PC-3 (cell line): Measurements from ENCODE around the gene DCDC2B. TPM values are rescaled to one million over a fixed set of nuclear protein-coding genes. Genes with fewer than 3 reads are reported as not detected.
A peak's percentile ranks its signal among the peaks of the same experiment; 100 is the strongest.

Source experiments
- ATAC-seq: fragments of 200-7000 bp; cut with Tn5 transposase; 2 replicates; pipeline ENCODE4 v1.9.1; 2020; ENCODE audit warnings: mild to moderate bottlenecking, moderate library complexity
- BruUV-seq: library from RNA; stranded (reverse); fragments of 400-500 nt; replicated peaks from 2 replicates; lab custom pipeline; 2021; lab: Mats Ljungman, UMichigan
- CTCF ChIA-PET: fragments of 300-600 bp; sonication (Branson Sonifier 250); formaldehyde crosslinking; loops from one replicate; lab custom pipeline; 2022; ENCODE audit warnings: antibody characterized with exemption; lab: Charles Lee
- POLR2A ChIA-PET: fragments of 300-600 bp; sonication (Branson Sonifier 250); formaldehyde crosslinking; loops from one replicate; lab custom pipeline; 2022; ENCODE audit warnings: antibody characterized with exemption; ENCODE audit not compliant: unreplicated experiment; lab: Charles Lee
- DNase-seq: peaks from one replicate; pipeline ENCODE4 v3.0.0-alpha.2; 2015
- H2AFZ ChIP-seq: fragments of 300-600 bp; sonication (generic); 2 replicates; pipeline ENCODE4 v1.6.0; 2016; ENCODE audit warnings: antibody characterized with exemption, low read length
- H3F3A ChIP-seq: fragments of 300-600 bp; sonication (generic); one replicate; pipeline ENCODE4 v1.6.0; 2017; ENCODE audit warnings: antibody characterized with exemption, low read length, control low read depth, mild to moderate bottlenecking; ENCODE audit not compliant: unreplicated experiment
- H3K27ac ChIP-seq: fragments of 300-600 bp; sonication (generic); 2 replicates; pipeline ENCODE4 v1.5.1; 2016; ENCODE audit warnings: mild to moderate bottlenecking, low read length
- H3K27me3 ChIP-seq: fragments of 300-600 bp; sonication (generic); 2 replicates; pipeline ENCODE4 v1.6.1; 2016; ENCODE audit warnings: low read length, mixed read lengths
- H3K36me3 ChIP-seq: fragments of 300-600 bp; sonication (generic); 2 replicates; pipeline ENCODE4 v1.6.1; 2016; ENCODE audit warnings: low read depth, mixed run types, low read length, mixed read lengths
- H3K4me1 ChIP-seq: fragments of 300-600 bp; sonication (generic); 2 replicates; pipeline ENCODE4 v1.5.1; 2016; ENCODE audit warnings: low read length; ENCODE audit not compliant: insufficient read depth
- H3K4me2 ChIP-seq: fragments of 300-600 bp; sonication (generic); 2 replicates; pipeline ENCODE4 v1.6.0; 2016; ENCODE audit warnings: low read length
- H3K4me3 ChIP-seq: fragments of 300-600 bp; sonication (generic); 2 replicates; pipeline ENCODE4 v1.5.1; 2016; ENCODE audit warnings: mild to moderate bottlenecking, low read length, mixed read lengths
- H3K79me2 ChIP-seq: fragments of 300-600 bp; sonication (generic); 2 replicates; pipeline ENCODE4 v1.6.1; 2017; ENCODE audit warnings: low read length, mixed read lengths
- H3K9ac ChIP-seq: fragments of 300-600 bp; sonication (generic); 2 replicates; pipeline ENCODE4 v1.6.0; 2016; ENCODE audit warnings: mild to moderate bottlenecking, low read length
- H3K9me2 ChIP-seq: fragments of 300-600 bp; sonication (generic); replicated peaks from 2 replicates; pipeline ENCODE4 v1.6.1; 2016; ENCODE audit warnings: mixed run types, low read length, mixed read lengths
- H3K9me3 ChIP-seq: fragments of 300-600 bp; sonication (generic); 2 replicates; pipeline ENCODE4 v1.6.1; 2016; ENCODE audit warnings: low read length, mixed read lengths
- H4K20me1 ChIP-seq: fragments of 300-600 bp; sonication (generic); 2 replicates; pipeline ENCODE4 v1.6.1; 2016; ENCODE audit warnings: low read length, mixed read lengths
- CTCF ChIP-seq: fragments of 300-600 bp; sonication (generic); conservative IDR thresholded peaks from 2 replicates; pipeline ENCODE4 v1.5.1; 2017; ENCODE audit warnings: antibody characterized with exemption, low read depth, mild to moderate bottlenecking, low read length
- EZH2 ChIP-seq: fragments of 300-600 bp; sonication (generic); IDR thresholded peaks from one replicate; pipeline ENCODE4 v1.6.1; 2017; ENCODE audit warnings: antibody characterized with exemption, mild to moderate bottlenecking, low read length; ENCODE audit not compliant: unreplicated experiment
- EZH2phosphoT487 ChIP-seq: fragments of 300-600 bp; sonication (generic); IDR thresholded peaks from 2 replicates; pipeline ENCODE4 v1.6.1; 2018; ENCODE audit warnings: mild to moderate bottlenecking, antibody characterized with exemption, low read length, borderline replicate concordance
- intact Hi-C: fragments of 100-400 bp; cut with micrococcal nuclease; formaldehyde crosslinking; loops from 2 replicates; pipeline ENCODE4 v1.9.0; 2023
- total RNA-seq: library from RNA; depleted of rRNA; stranded (reverse); fragments of >200 nt; gene quantifications from 2 replicates; pipeline ENCODE4 v1.2.3, GENCODE V29; 2014

Gene DCDC2B
- total RNA-seq, 1 experiment from 2014 or later, result not detected

GRCh38 chr1:32246888-32247273 lies 38.0 kb downstream of the DCDC2B start, which contains the start of gene FAM167B:
FAM167B (plus strand) TSS chr1:32247222; CDS start chr1:32247422, 200 bp downstream.
- H3K9me2 ChIP-seq, result no peaks in the 10 kb centered on the region
- H4K20me1 ChIP-seq, result no peaks in the 10 kb centered on the region
- TF ChIP-seq EZH2 (no peak), CTCF (no peak), EZH2phosphoT487 (no peak)
- ChIA-PET CTCF (interaction anchor here (0.7 to 1.4 kb wide), 2 partner anchors 47 to 104 kb away, joined by 3 read pairs; partner anchors contain the start of gene CCDC28B), POLR2A (no interaction called here)
- DNase-seq (peak; percentile 56), ATAC-seq (peak; percentile 61)
- no peak within 1 kb of the TSS for H3K9ac ChIP-seq
- intact Hi-C loops, result no loop called here
- no peaks in the 10 kb centered on the region for H3K27me3 ChIP-seq
- H3K27ac ChIP-seq, result no peak within 1 kb of the TSS
- H3K4me3 ChIP-seq, result no peak within 1 kb of the TSS
- BruUV-seq, result no TSS peak
- no peaks in the 10 kb centered on the region for H3K36me3 ChIP-seq
- no peaks in the 10 kb centered on the region for H3K79me2 ChIP-seq
- H3F3A ChIP-seq, result no peaks in the 10 kb centered on the region
- peak within 1 kb of the TSS; percentile 63; the same call in 1 of the 2 replicates for H2AFZ ChIP-seq
- no peak within 1 kb of the TSS for H3K4me2 ChIP-seq
- H3K4me1 ChIP-seq, result peaks cover 16% of the 10 kb centered on the region; the same call in 1 of the 2 replicates
- no peaks in the 10 kb centered on the region for H3K9me3 ChIP-seq

GRCh38 chr1:32247452-32247851 lies 38.6 kb downstream of the DCDC2B start:
- Histone ChIP-seq H2AFZ (no peak overlapping the region), H3K4me2 (no peak overlapping the region), H3F3A (no peaks in the 10 kb centered on the region), H3K79me2 (no peaks in the 10 kb centered on the region), H3K9ac (no peak overlapping the region), H3K4me3 (no peak overlapping the region), H3K4me1 (peaks cover 16% of the 10 kb centered on the region; the same call in 1 of the 2 replicates), H3K27me3 (no peaks in the 10 kb centered on the region), H3K9me2 (no peaks in the 10 kb centered on the region), H3K36me3 (no peaks in the 10 kb centered on the region), H3K9me3 (no peaks in the 10 kb centered on the region), H3K27ac (no peak overlapping the region), H4K20me1 (no peaks in the 10 kb centered on the region)
- no peak for DNase-seq
- ChIA-PET CTCF (interaction anchor here (1.7 kb wide), 1 partner anchor 32 kb away, joined by 13 read pairs; no protein-coding TSS in a partner anchor), POLR2A (no interaction called here)
- intact Hi-C loops, result no loop called here
- no TSS peak for BruUV-seq
- no peak for ATAC-seq
- TF ChIP-seq CTCF (no peak), EZH2phosphoT487 (no peak), EZH2 (no peak)
